Retinal pigment epithelial cell (primary cell): ENCODE data around the gene IFI27L2.

Source experiments
- DNase-seq: peaks from one replicate; pipeline ENCODE4 v3.0.0-alpha.2; 2010; ENCODE audit warnings: low read depth
- H3K4me3 ChIP-seq: 2 replicates; pipeline ENCODE4 v1.5.1; 2011; ENCODE audit warnings: mild to moderate bottlenecking, low read length, control low read depth, moderate library complexity
- CTCF ChIP-seq: conservative IDR thresholded peaks from 2 replicates; pipeline ENCODE4 v1.5.1; 2011; ENCODE audit warnings: low read depth, low read length, control low read depth, inconsistent platforms

The IFI27L2 gene

DNA sequence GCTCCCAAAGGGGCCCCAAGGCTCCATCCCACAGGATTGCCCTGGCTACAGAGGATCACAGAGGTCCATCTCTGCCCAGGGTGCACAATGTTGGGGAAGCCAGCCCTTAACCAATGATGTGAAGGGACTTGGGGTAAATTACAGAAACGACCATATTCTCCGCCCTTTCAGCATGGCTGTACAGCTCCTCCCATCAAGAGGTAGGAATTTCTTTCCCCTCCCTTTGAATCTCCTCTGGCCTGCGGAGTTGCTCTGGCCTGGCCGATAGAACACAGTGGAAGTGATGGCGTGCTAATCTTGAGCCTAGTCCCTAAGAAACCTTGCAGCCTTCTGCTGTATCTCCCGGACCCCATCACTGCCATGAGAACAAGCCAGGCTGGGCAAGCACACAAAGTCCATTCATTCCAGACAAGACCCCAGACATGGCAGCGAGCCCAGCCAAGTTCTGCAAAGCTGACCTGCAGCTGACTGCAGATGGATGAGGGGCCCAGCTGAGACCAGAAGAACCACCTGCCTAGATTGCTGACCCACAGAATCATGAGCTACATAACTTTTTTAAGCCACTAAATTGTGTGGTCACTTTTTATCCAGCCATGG, 25.8 kb downstream of the IFI27L2 start:
- DNase-seq = peak; percentile 40
- TF ChIP-seq CTCF = no peak
- no peak overlapping the region for H3K4me3 ChIP-seq

- no peak overlapping the region for H3K4me3 ChIP-seq
- no peak for TF ChIP-seq CTCF
Observed at GRCh38 chr14:94102768-94103482, 26.5 kb downstream of the IFI27L2 start.

GRCh38 chr14:94101748-94102147, 27.7 kb downstream of the IFI27L2 start:
- DNase-seq = no peak
- no peak for TF ChIP-seq CTCF
- no peak overlapping the region for H3K4me3 ChIP-seq

More at GRCh38 chr14:94102768-94103482, 26.5 kb downstream of the IFI27L2 start:
- no peak for DNase-seq

DNA sequence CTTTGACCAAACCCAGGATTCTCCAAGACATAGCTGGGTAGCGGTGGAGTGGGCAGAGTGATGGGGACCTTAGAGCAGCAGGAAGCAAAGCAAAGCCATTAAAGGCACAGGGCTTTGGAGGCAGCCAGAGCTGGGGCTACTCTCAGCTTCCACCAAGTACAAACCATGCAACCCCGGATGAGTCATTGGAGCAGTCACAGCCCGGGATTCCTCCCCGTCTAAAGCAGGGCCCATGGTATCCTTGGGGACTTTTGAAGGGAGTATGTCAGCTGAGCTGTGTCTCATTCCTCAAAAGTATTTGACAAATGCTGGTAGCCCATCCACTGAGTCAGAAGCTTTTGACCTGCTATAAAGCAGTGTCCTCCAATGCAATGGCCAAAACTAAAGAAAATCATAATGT, 28.6 kb downstream of the IFI27L2 start:
- DNase-seq = no peak
- TF ChIP-seq CTCF = no peak
- no peak overlapping the region for H3K4me3 ChIP-seq

DNA sequence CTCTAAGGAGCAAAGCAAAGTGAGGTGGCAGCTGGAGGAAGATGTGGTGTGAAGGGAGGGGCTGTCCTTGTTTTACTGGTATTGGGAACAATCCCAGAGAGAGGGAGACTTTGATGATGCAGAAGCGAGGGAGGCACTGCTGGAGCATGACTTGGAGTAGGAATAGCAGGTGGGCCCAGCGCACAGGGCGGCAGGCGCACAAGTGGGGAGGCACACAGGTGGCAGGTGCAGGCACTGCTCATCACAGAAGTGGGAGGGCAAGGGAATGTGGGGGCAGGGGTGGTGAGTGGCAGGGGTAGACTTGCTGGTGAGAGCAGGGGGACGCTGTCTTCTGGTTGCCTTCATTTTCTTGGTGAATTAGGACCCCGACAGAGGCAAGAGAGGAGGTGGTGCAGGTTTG, 30.4 kb downstream of the IFI27L2 start:
- DNase-seq = no peak
- no peak overlapping the region for H3K4me3 ChIP-seq
- TF ChIP-seq CTCF = no peak

- no peak for TF ChIP-seq CTCF
- H3K4me3 ChIP-seq = no peak overlapping the region
- DNase-seq = no peak
Observed at GRCh38 chr14:94098326-94098992, 30.9 kb downstream of the IFI27L2 start.
